ENCODE data around the gene SLC4A9.

SLC4A9 gene

GRCh38 chr5:140360681-140361479 lies 886 bp downstream of the SLC4A9 start:
- FAIRE-seq, result no peak
- no peak for DNase-seq (ENCODE audit: insufficient read length, low spot score)

GRCh38 chr5:140361901-140362300 lies 1.9 kb downstream of the SLC4A9 start:
- no peak for FAIRE-seq
- no peak for DNase-seq (ENCODE audit: insufficient read length, low spot score)

GRCh38 chr5:140362311-140362710 lies 2.3 kb downstream of the SLC4A9 start:
- DNase-seq (ENCODE audit: insufficient read length, low spot score), result no peak
- no peak for FAIRE-seq

- DNase-seq (ENCODE audit: insufficient read length, low spot score) (peak; percentile 72), FAIRE-seq (peak; percentile 81)
Measured at GRCh38 chr5:140362875-140363630, 3.1 kb downstream of the SLC4A9 start.

GRCh38 chr5:140363631-140364471 lies 3.9 kb downstream of the SLC4A9 start:
- DNase-seq (ENCODE audit: insufficient read length, low spot score) (no peak), FAIRE-seq (no peak)

GRCh38 chr5:140364472-140364765 lies 4.4 kb downstream of the SLC4A9 start:
- FAIRE-seq, result no peak
- no peak for DNase-seq (ENCODE audit: insufficient read length, low spot score)

- DNase-seq (ENCODE audit: insufficient read length, low spot score) (no peak), FAIRE-seq (no peak)
Measured at GRCh38 chr5:140365282-140365681, 5.3 kb downstream of the SLC4A9 start.

GRCh38 chr5:140365941-140366340 lies 5.9 kb downstream of the SLC4A9 start:
- DNase-seq (ENCODE audit: insufficient read length, low spot score) (no peak), FAIRE-seq (no peak)

DNA sequence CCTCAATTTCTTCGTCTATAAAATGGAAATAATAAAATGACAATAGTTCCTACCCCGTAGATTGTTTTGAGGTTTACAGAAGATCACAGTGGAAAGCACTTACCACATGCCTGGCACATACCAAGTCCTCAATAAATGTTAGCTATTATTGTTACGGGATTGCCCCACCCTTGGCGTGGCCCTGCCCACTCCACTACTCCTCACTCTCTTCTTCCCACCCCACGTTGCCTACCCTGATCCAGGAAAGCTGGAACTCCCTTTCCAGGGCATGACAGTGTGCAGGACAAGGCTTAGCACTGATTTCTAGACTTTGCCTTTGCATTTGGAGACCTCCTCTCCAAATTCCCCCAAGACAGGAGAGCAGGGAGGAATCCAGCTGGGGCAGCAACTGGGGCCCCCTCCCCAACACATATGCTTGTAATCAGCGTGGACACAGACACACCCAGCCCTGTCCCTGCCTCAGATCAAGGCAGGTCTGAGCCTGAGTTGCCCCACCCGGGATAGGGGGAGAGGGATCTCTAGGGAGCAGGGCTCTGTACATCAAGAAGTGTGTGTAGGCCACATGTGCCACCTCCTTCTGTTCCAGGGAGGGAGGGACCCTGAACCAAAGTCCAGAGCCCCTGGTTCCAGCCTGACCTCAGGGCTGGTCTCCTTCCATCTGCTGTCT lies 6.7 kb downstream of the SLC4A9 start:
- FAIRE-seq (no peak), DNase-seq (ENCODE audit: insufficient read length, low spot score) (no peak)

GRCh38 chr5:140367256-140368013 lies 7.4 kb downstream of the SLC4A9 start:
- FAIRE-seq (no peak), DNase-seq (ENCODE audit: insufficient read length, low spot score) (no peak)

- no peak for DNase-seq (ENCODE audit: insufficient read length, low spot score)
- no peak for FAIRE-seq
Measured at GRCh38 chr5:140371356-140372151, 11.6 kb downstream of the SLC4A9 start.

GRCh38 chr5:140372971-140373487 lies 13.0 kb downstream of the SLC4A9 start:
- no peak for DNase-seq (ENCODE audit: insufficient read length, low spot score)
- peak; percentile 84 for FAIRE-seq

DNA sequence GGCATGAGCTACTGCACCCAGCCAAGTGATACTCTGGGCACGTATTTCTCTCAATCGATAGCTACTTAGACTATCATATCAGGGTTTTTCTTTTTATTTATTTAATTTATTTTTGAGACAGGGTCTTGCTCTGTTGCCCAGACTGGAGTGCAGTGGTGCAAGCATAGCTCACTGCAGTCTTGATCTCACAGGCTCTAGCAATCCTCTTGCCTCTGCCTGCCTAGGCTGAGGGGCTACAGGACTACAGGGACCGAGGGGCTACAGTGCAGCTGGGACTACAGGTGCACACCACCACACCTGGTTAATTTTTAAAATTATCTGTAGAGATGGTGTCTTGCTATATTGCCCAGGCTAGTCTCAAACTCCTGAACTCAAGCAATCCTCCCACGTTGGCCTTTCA lies 21.4 kb downstream of the SLC4A9 start:
- no peak for DNase-seq (ENCODE audit: insufficient read length, low spot score)
- FAIRE-seq, result no peak

GRCh38 chr5:140381972-140382371 lies 22.0 kb downstream of the SLC4A9 start:
- FAIRE-seq, result no peak
- no peak for DNase-seq (ENCODE audit: insufficient read length, low spot score)

DNA sequence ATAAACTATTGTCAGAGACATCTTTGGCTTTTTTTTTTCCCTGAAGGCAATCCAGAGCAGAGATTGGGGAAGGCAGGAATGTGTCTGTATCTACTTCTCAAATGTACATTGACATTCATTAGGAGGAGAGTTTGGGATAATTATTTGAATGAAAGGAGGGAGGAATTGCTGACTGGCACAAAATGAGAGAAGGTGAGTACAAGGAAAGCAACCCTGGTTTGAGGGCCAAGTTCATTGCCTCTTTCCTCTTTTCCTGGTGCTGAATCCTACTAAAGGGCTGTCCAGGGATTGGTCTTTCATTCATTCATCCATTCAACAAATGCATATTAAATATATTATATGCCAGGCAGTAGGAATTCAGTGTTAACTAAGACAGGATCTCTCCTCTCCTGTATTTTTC lies 22.9 kb downstream of the SLC4A9 start:
- DNase-seq (ENCODE audit: insufficient read length, low spot score) (no peak), FAIRE-seq (no peak)

GRCh38 chr5:140383300-140383699 lies 23.3 kb downstream of the SLC4A9 start:
- no peak for FAIRE-seq
- no peak for DNase-seq (ENCODE audit: insufficient read length, low spot score)

- DNase-seq (ENCODE audit: insufficient read length, low spot score) (no peak), FAIRE-seq (no peak)
Measured at GRCh38 chr5:140388052-140388451, 28.1 kb downstream of the SLC4A9 start.

DNA sequence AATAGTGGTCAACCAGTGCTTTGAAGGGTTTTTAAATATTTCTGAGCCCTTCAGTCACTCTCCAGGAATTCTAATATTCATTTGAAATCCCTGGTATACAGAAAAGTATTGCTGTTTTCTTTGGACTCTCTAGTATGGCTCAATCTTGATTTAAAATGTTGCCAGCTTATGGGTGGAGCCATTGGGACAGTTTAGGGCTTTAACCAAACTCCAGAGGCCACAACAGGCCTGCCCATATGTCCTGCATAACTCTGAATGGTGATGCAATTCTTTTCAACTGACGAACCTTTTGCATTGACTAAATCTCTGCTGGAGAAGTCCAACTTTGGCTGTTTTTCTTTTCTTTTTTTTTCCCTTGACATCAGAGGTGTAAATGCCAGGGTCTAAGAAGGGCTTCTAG lies 31.3 kb downstream of the SLC4A9 start:
- no peak for FAIRE-seq
- no peak for DNase-seq (ENCODE audit: insufficient read length, low spot score)

DNA sequence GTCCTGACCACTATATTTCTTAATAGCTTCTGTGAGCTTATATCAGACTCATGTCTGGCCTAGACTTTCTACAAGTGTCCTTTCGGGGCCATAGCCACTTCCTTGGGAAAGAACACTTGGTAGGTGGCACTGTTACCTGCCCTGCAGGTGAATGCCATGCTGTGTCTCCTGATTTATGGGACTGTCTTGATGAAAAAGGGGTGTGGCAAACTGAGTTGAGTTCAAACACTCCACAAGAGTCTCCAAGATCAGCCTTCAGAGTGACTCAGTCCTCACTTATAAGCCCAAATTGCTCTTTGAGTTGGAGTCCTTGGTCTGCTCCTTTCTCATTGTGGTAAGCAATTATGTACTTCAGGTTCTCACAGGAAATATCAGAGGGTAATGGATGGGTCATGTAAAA lies 31.7 kb downstream of the SLC4A9 start:
- FAIRE-seq, result peak; percentile 31
- no peak for DNase-seq (ENCODE audit: insufficient read length, low spot score)

Measured in GM19239 (cell line).